HEK293 (cell line): ENCODE results near the gene TOMM40L.

Experiments
- CTCF ChIA-PET: fragments of 350-600 bp; formaldehyde crosslinking; extraction: SDS; loops from one replicate; lab custom pipeline; 2021; ENCODE audit warnings: antibody characterized with exemption; lab: Yijun Ruan, JAX
- POLR2A ChIA-PET: fragments of 300-600 bp; formaldehyde crosslinking; extraction: SDS; loops from one replicate; lab custom pipeline; 2020; ENCODE audit warnings: antibody characterized with exemption, inconsistent platforms; lab: Yijun Ruan, JAX
- H3K27ac ChIP-seq: fragments of 200-500 bp; sonication (Bioruptor generic); 2 replicates; pipeline ENCODE4 v1.5.1; 2014; ENCODE audit warnings: low read depth, low read length, control low read depth, inconsistent platforms; ENCODE audit errors: extremely low read depth
- H3K36me3 ChIP-seq, 2 experiments: fragments of 200-500 bp in 1 of 2; sonication (Bioruptor generic) in 1 of 2; 1 replicate in 1 of 2; 2 replicates in 1 of 2; pipeline ENCODE4 v1.5.1; 2014 to 2017; ENCODE audit warnings: inconsistent platforms in 2 of 2, low read length in 2 of 2; ENCODE audit not compliant: control insufficient read depth in 2 of 2, insufficient read depth in 1 of 2
- H3K4me1 ChIP-seq: fragments of 200-500 bp; sonication (Bioruptor generic); 2 replicates; pipeline ENCODE4 v1.5.1; 2014; ENCODE audit warnings: mild to moderate bottlenecking, low read length, inconsistent platforms; ENCODE audit not compliant: control insufficient read depth, insufficient read depth
- H3K4me3 ChIP-seq: 2 replicates; pipeline ENCODE4 v1.5.1; 2011; ENCODE audit warnings: low read depth, mild to moderate bottlenecking, control low read depth, low read length, moderate library complexity
- H3K9me3 ChIP-seq: fragments of 200-500 bp; sonication (Bioruptor generic); 2 replicates; pipeline ENCODE4 v1.5.1; 2014; ENCODE audit warnings: low read depth, low read length, inconsistent platforms; ENCODE audit not compliant: control insufficient read depth, insufficient read depth
- CTCF ChIP-seq: fragments of 450-650 bp; formaldehyde crosslinking; IDR thresholded peaks from 2 replicates; pipeline ENCODE4 v1.5.1; 2016; ENCODE audit warnings: missing biosample characterization, missing genetic modification characterization
- GFI1B ChIP-seq: fragments of 450-650 bp; formaldehyde crosslinking; IDR thresholded peaks from 2 replicates; pipeline ENCODE4 v1.5.1; 2016; ENCODE audit warnings: missing biosample characterization, missing genetic modification characterization
- SCRT1 ChIP-seq: fragments of 450-650 bp; formaldehyde crosslinking; IDR thresholded peaks from 2 replicates; pipeline ENCODE4 v1.5.1; 2016; ENCODE audit warnings: missing biosample characterization, missing genetic modification characterization, borderline replicate concordance
- SP7 ChIP-seq: fragments of 450-650 bp; formaldehyde crosslinking; IDR thresholded peaks from 2 replicates; pipeline ENCODE4 v1.5.1; 2016; ENCODE audit warnings: missing biosample characterization, missing genetic modification characterization
- ZBTB17 ChIP-seq: fragments of 450-650 bp; formaldehyde crosslinking; IDR thresholded peaks from 2 replicates; pipeline ENCODE4 v1.5.1; 2016; ENCODE audit warnings: missing biosample characterization, missing genetic modification characterization
- ZBTB20 ChIP-seq: fragments of 450-650 bp; formaldehyde crosslinking; IDR thresholded peaks from 2 replicates; pipeline ENCODE4 v1.5.1; 2016; ENCODE audit warnings: missing biosample characterization, missing genetic modification characterization
- ZBTB8A ChIP-seq: fragments of 450-650 bp; formaldehyde crosslinking; IDR thresholded peaks from 2 replicates; pipeline ENCODE4 v1.5.1; 2016; ENCODE audit warnings: missing biosample characterization, missing genetic modification characterization
- ZFHX2 ChIP-seq: fragments of 450-650 bp; formaldehyde crosslinking; conservative IDR thresholded peaks from 2 replicates; pipeline ENCODE4 v1.5.1; 2016; ENCODE audit warnings: missing biosample characterization, missing genetic modification characterization
- ZNF155 ChIP-seq: fragments of 450-650 bp; formaldehyde crosslinking; IDR thresholded peaks from 2 replicates; pipeline ENCODE4 v1.5.1; 2016; ENCODE audit warnings: missing biosample characterization, missing genetic modification characterization
- ZNF16 ChIP-seq: fragments of 450-650 bp; formaldehyde crosslinking; IDR thresholded peaks from 2 replicates; pipeline ENCODE4 v1.5.1; 2016; ENCODE audit warnings: low read depth, missing biosample characterization, missing genetic modification characterization
- ZNF2 ChIP-seq: fragments of 450-650 bp; formaldehyde crosslinking; IDR thresholded peaks from 2 replicates; pipeline ENCODE4 v1.5.1; 2016; ENCODE audit warnings: missing biosample characterization, missing genetic modification characterization
- ZNF24 ChIP-seq: fragments of 450-650 bp; formaldehyde crosslinking; IDR thresholded peaks from 2 replicates; pipeline ENCODE4 v1.5.1; 2016; ENCODE audit warnings: missing biosample characterization, missing genetic modification characterization
- ZNF248 ChIP-seq: fragments of 450-650 bp; formaldehyde crosslinking; IDR thresholded peaks from 2 replicates; pipeline ENCODE4 v1.5.1; 2017; ENCODE audit warnings: missing biosample characterization, missing genetic modification characterization
- ZNF366 ChIP-seq: fragments of 450-650 bp; formaldehyde crosslinking; conservative IDR thresholded peaks from 2 replicates; pipeline ENCODE4 v1.5.1; 2016; ENCODE audit warnings: missing biosample characterization, missing genetic modification characterization
- ZNF416 ChIP-seq: fragments of 450-650 bp; formaldehyde crosslinking; IDR thresholded peaks from 2 replicates; pipeline ENCODE4 v1.5.1; 2016; ENCODE audit warnings: missing biosample characterization, missing genetic modification characterization
- ZNF426 ChIP-seq: fragments of 450-650 bp; formaldehyde crosslinking; IDR thresholded peaks from 2 replicates; pipeline ENCODE4 v1.5.1; 2017; ENCODE audit warnings: missing biosample characterization, missing genetic modification characterization, mild to moderate bottlenecking, inconsistent platforms, moderate library complexity
- ZNF555 ChIP-seq: fragments of 450-650 bp; formaldehyde crosslinking; conservative IDR thresholded peaks from 2 replicates; pipeline ENCODE4 v1.5.1; 2017; ENCODE audit warnings: missing biosample characterization, mild to moderate bottlenecking, missing genetic modification characterization, inconsistent platforms
- ZNF654 ChIP-seq: fragments of 450-650 bp; formaldehyde crosslinking; IDR thresholded peaks from 2 replicates; pipeline ENCODE4 v1.5.1; 2016; ENCODE audit warnings: low read depth, missing biosample characterization, missing genetic modification characterization
- ZNF658 ChIP-seq: fragments of 450-650 bp; formaldehyde crosslinking; IDR thresholded peaks from 2 replicates; pipeline ENCODE4; 2016; ENCODE audit warnings: missing biosample characterization, missing genetic modification characterization
- TF ChIP-seq, protein P1 (sequence below): fragments of 450-650 bp; formaldehyde crosslinking; IDR thresholded peaks from 2 replicates; pipeline ENCODE4 v1.5.1; 2016; ENCODE audit warnings: missing biosample characterization, missing genetic modification characterization
- TF ChIP-seq, protein P2 (sequence below): fragments of 450-650 bp; formaldehyde crosslinking; IDR thresholded peaks from 2 replicates; pipeline ENCODE4 v1.5.1; 2017; ENCODE audit warnings: missing biosample characterization, missing genetic modification characterization
- TF ChIP-seq, protein P3 (sequence below): fragments of 450-650 bp; formaldehyde crosslinking; IDR thresholded peaks from 2 replicates; pipeline ENCODE4 v1.5.1; 2016; ENCODE audit warnings: missing biosample characterization, missing genetic modification characterization
- TF ChIP-seq, protein P4 (sequence below): fragments of 450-650 bp; formaldehyde crosslinking; IDR thresholded peaks from 2 replicates; pipeline ENCODE4 v1.5.1; 2017; ENCODE audit warnings: missing biosample characterization, missing genetic modification characterization

Gene TOMM40L

DNA sequence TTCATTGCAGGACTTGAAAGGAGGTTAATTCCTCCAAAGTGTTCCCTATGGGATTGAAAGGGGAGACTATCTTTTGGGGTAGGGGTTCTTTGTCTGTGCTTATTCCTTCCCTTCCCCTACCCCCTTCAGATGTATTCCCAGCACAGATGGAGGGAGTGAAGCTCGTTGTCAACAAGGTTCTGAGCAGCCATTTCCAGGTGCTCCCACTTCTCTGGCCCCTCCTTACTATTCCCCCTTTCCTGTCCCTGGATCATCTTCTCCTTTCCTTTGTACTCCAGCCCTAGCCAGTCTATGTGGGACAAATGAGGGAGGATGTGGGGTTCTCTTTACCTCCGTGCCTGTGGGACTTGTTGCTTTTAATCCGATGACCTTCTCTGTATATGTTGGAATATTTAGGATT is 899 bp downstream of the TOMM40L start (continued):
- TF ChIP-seq, protein P1, sequence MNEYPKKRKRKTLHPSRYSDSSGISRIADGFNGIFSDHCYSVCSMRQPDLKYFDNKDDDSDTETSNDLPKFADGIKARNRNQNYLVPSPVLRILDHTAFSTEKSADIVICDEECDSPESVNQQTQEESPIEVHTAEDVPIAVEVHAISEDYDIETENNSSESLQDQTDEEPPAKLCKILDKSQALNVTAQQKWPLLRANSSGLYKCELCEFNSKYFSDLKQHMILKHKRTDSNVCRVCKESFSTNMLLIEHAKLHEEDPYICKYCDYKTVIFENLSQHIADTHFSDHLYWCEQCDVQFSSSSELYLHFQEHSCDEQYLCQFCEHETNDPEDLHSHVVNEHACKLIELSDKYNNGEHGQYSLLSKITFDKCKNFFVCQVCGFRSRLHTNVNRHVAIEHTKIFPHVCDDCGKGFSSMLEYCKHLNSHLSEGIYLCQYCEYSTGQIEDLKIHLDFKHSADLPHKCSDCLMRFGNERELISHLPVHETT (tag by site-specific recombination), result no peak
- TF ChIP-seq ZNF16 (tag by site-specific recombination) (no peak), ZNF555 (tag by site-specific recombination) (no peak), SCRT1 (peak; percentile 8; the same call in 1 of the 2 replicates), ZNF155 (tag by site-specific recombination) (no peak), ZNF24 (tag by site-specific recombination) (no peak), ZNF658 (tag by site-specific recombination) (no peak), ZNF426 (tag by site-specific recombination) (no peak), ZNF248 (no peak)
- TF ChIP-seq, protein P2, sequence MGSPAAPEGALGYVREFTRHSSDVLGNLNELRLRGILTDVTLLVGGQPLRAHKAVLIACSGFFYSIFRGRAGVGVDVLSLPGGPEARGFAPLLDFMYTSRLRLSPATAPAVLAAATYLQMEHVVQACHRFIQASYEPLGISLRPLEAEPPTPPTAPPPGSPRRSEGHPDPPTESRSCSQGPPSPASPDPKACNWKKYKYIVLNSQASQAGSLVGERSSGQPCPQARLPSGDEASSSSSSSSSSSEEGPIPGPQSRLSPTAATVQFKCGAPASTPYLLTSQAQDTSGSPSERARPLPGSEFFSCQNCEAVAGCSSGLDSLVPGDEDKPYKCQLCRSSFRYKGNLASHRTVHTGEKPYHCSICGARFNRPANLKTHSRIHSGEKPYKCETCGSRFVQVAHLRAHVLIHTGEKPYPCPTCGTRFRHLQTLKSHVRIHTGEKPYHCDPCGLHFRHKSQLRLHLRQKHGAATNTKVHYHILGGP (tag by site-specific recombination), result no peak
- TF ChIP-seq, protein P3, sequence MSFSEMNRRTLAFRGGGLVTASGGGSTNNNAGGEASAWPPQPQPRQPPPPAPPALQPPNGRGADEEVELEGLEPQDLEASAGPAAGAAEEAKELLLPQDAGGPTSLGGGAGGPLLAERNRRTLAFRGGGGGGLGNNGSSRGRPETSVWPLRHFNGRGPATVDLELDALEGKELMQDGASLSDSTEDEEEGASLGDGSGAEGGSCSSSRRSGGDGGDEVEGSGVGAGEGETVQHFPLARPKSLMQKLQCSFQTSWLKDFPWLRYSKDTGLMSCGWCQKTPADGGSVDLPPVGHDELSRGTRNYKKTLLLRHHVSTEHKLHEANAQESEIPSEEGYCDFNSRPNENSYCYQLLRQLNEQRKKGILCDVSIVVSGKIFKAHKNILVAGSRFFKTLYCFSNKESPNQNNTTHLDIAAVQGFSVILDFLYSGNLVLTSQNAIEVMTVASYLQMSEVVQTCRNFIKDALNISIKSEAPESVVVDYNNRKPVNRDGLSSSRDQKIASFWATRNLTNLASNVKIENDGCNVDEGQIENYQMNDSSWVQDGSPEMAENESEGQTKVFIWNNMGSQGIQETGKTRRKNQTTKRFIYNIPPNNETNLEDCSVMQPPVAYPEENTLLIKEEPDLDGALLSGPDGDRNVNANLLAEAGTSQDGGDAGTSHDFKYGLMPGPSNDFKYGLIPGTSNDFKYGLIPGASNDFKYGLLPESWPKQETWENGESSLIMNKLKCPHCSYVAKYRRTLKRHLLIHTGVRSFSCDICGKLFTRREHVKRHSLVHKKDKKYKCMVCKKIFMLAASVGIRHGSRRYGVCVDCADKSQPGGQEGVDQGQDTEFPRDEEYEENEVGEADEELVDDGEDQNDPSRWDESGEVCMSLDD, result no peak

DNA sequence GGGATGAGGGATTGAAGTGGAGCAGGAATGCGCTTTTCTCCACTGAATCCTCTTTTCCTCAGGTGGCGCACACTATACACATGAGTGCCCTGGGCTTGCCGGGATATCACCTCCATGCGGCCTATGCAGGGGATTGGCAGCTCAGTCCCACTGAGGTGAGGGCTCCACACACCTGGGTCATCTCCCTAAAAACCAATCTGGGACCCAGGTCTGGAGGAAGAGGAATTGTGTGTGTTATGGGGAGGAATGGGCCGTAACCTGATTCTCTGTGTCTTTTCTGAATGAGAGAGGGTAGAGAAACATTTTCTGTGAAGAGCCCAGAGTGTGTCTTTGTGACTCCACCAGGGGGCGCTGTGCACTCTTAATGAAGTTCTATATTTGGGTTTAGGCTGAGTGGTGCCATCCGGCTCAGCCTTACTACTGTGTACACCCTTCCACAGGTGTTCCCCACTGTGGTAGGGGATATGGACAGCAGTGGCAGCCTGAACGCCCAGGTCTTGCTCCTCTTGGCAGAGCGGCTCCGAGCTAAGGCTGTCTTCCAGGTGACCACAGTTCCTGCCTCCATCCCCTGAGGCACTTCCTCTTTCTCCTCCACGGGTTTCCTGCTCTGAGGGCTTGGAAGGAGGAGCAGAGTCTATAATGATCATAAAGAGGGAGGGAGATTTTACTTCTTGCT is 1.5 kb downstream of the TOMM40L start:
- ChIA-PET CTCF (interaction anchor here (0.7 to 9.7 kb wide), 35 partner anchors 8 to 592 kb away, joined by 3 to 146 read pairs (median 5); partner anchors contain the start of genes ADAMTS4, FCER1G, NDUFS2 and NR1I3), POLR2A (no interaction called here)
- no peaks in the 10 kb centered on the region for H3K9me3 ChIP-seq
- no peak overlapping the region; the same call in 1 of the 2 replicates for H3K27ac ChIP-seq
- peaks cover 0 to 33% of the 10 kb centered on the region in 2 experiments; a peak in 1 of 3 replicates for H3K36me3 ChIP-seq
- peak overlapping the region; percentile 21 for H3K4me3 ChIP-seq
- H3K4me1 ChIP-seq, result peaks cover 4% of the 10 kb centered on the region; the same call in 1 of the 2 replicates
- TF ChIP-seq ZNF2 (peak; percentile 97), SCRT1 (peak; percentile 85; the same call in 1 of the 2 replicates), ZNF366 (tag by site-specific recombination) (peak; percentile 64; the same call in 1 of the 2 replicates), ZNF654 (peak; percentile 70), ZBTB20 (0 out of 2 replicates have a peak, but pooled peaks have one; percentile 10), ZNF416 (no peak), SP7 (tag by site-specific recombination) (peak; percentile 22), ZFHX2 (tag by site-specific recombination) (no peak), GFI1B (tag by site-specific recombination) (no peak), ZBTB8A (peak; percentile 19; the same call in 1 of the 2 replicates), CTCF (tag by site-specific recombination) (peak; percentile 78; the same call in 1 of the 2 replicates), ZBTB17 (peak; percentile 80)
- TF ChIP-seq, protein P3, result no peak
- TF ChIP-seq, protein P4, sequence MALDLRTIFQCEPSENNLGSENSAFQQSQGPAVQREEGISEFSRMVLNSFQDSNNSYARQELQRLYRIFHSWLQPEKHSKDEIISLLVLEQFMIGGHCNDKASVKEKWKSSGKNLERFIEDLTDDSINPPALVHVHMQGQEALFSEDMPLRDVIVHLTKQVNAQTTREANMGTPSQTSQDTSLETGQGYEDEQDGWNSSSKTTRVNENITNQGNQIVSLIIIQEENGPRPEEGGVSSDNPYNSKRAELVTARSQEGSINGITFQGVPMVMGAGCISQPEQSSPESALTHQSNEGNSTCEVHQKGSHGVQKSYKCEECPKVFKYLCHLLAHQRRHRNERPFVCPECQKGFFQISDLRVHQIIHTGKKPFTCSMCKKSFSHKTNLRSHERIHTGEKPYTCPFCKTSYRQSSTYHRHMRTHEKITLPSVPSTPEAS (tag by site-specific recombination), result peak; percentile 40; the same call in 1 of the 2 replicates
